GM06990 (cell line): Measurements from ENCODE around the gene SLC16A13.
"Not testable (repeated sequence)": the region's sequence is repeated elsewhere in the genome, so short reads cannot be mapped to it uniquely, and the experiment has no call there.

Source experiments
- DNase-seq: peaks from one replicate; pipeline ENCODE4 v3.0.0-alpha.2; 2011; ENCODE audit not compliant: insufficient read length; ENCODE audit errors: extremely low read depth
- H3K27me3 ChIP-seq: replicated peaks from 2 replicates; pipeline ENCODE4 v1.6.0; 2011; ENCODE audit warnings: low read length; ENCODE audit not compliant: control insufficient read depth, insufficient read depth
- H3K36me3 ChIP-seq: 2 replicates; pipeline ENCODE4 v1.5.1; 2011; ENCODE audit warnings: low read length; ENCODE audit not compliant: control insufficient read depth, insufficient read depth
- H3K4me3 ChIP-seq: replicated peaks from 2 replicates; pipeline ENCODE4 v1.5.1; 2011; ENCODE audit warnings: low read depth, mild to moderate bottlenecking, control low read depth, low read length
- CTCF ChIP-seq: IDR thresholded peaks from 2 replicates; pipeline ENCODE4 v1.5.1; 2011; ENCODE audit warnings: low read length, control low read depth, mild to moderate bottlenecking, inconsistent platforms; ENCODE audit not compliant: insufficient read depth, poor library complexity, severe bottlenecking

The SLC16A13 gene

GRCh38 chr17:7035591-7036368, at the start of gene SLC16A13:
Gene SLC16A13, plus strand, starts transcription at chr17:7036015. Its CDS starts 368 bp downstream, at chr17:7036383.
- no peaks in the 10 kb centered on the region for H3K27me3 ChIP-seq
- TF ChIP-seq CTCF = no peak
- H3K4me3 ChIP-seq = peak within 1 kb of the TSS; percentile 67
- peaks cover 1% of the 10 kb centered on the region for H3K36me3 ChIP-seq
- DNase-seq = peak; percentile 96

- H3K4me3 ChIP-seq = no peak overlapping the region
- no peaks in the 10 kb centered on the region for H3K36me3 ChIP-seq
- H3K27me3 ChIP-seq = no peaks in the 10 kb centered on the region
- DNase-seq = no peak
- TF ChIP-seq CTCF = no peak
These were observed 49.1 kb upstream of the SLC16A13 start for GRCh38 chr17:6986676-6987075.

- DNase-seq = no peak
- Histone ChIP-seq H3K4me3 (no peak overlapping the region), H3K36me3 (no peaks in the 10 kb centered on the region), H3K27me3 (no peaks in the 10 kb centered on the region)
- TF ChIP-seq CTCF = no peak
These were observed 46.0 kb upstream of the SLC16A13 start for GRCh38 chr17:6989779-6990178.

- H3K4me3 ChIP-seq, DNase-seq, H3K27me3 ChIP-seq, H3K36me3 ChIP-seq: not testable (repeated sequence)
These were observed 42.2 kb upstream of the SLC16A13 start for GRCh38 chr17:6993613-6994056.

- H3K36me3 ChIP-seq = peaks cover 11% of the 10 kb centered on the region
- no peak for DNase-seq
- no peak overlapping the region for H3K4me3 ChIP-seq
- TF ChIP-seq CTCF = no peak
- H3K27me3 ChIP-seq = no peaks in the 10 kb centered on the region
These were observed 41.7 kb upstream of the SLC16A13 start for GRCh38 chr17:6994118-6994598.

GRCh38 chr17:6994666-6995256, 41.1 kb upstream of the SLC16A13 start:
- Histone ChIP-seq H3K4me3 (no peak overlapping the region), H3K36me3 (peaks cover 12% of the 10 kb centered on the region), H3K27me3 (no peaks in the 10 kb centered on the region)
- TF ChIP-seq CTCF = no peak
- DNase-seq = no peak
